Mesendoderm (in vitro differentiated cells): ENCODE measurements around the gene SERPINA12.

Experiments used
- DNase-seq: peaks from one replicate; pipeline ENCODE4 v3.0.0; 2013
- H2AK5ac ChIP-seq: 2 replicates; pipeline ENCODE4 v1.6.1; 2013; ENCODE audit warnings: low read length, inconsistent platforms
- H2BK120ac ChIP-seq: 2 replicates; pipeline ENCODE4 v1.6.1; 2013; ENCODE audit warnings: low read depth, mild to moderate bottlenecking, low read length, moderate library complexity, mixed read lengths
- H2BK15ac ChIP-seq: replicated peaks from 2 replicates; pipeline ENCODE4 v1.6.1; 2013; ENCODE audit warnings: low read depth, mild to moderate bottlenecking, moderate library complexity
- H2BK5ac ChIP-seq: 2 replicates; pipeline ENCODE4 v1.6.1; 2013; ENCODE audit warnings: low read length, inconsistent platforms
- H3K18ac ChIP-seq: 2 replicates; pipeline ENCODE4 v1.6.1; 2013; ENCODE audit warnings: mild to moderate bottlenecking, low read length, mixed read lengths
- H3K23ac ChIP-seq: one replicate; pipeline ENCODE4 v1.6.1; 2013; ENCODE audit warnings: low read length
- H3K27ac ChIP-seq: 2 replicates; pipeline ENCODE4 v1.5.1; 2013; ENCODE audit warnings: low read depth, mild to moderate bottlenecking, inconsistent platforms, low read length, moderate library complexity
- H3K27me3 ChIP-seq: 2 replicates; pipeline ENCODE4 v1.6.1; 2013; ENCODE audit warnings: low read length, control low read depth, mild to moderate bottlenecking, inconsistent platforms; ENCODE audit not compliant: insufficient read depth, poor library complexity
- H3K36me3 ChIP-seq: 2 replicates; pipeline ENCODE4 v1.6.1; 2013; ENCODE audit warnings: low read length, inconsistent platforms; ENCODE audit not compliant: control insufficient read depth, insufficient read depth
- H3K4ac ChIP-seq: one replicate; pipeline ENCODE4 v1.6.1; 2013; ENCODE audit warnings: low read depth, mild to moderate bottlenecking, low read length, moderate library complexity
- H3K4me1 ChIP-seq: 2 replicates; pipeline ENCODE4 v1.6.1; 2013; ENCODE audit warnings: low read depth, low read length, inconsistent platforms; ENCODE audit not compliant: control insufficient read depth
- H3K4me2 ChIP-seq: 2 replicates; pipeline ENCODE4 v1.6.1; 2013; ENCODE audit warnings: low read length
- H3K4me3 ChIP-seq: 2 replicates; pipeline ENCODE4 v1.5.1; 2013; ENCODE audit warnings: mild to moderate bottlenecking, low read length
- H3K56ac ChIP-seq: one replicate; pipeline ENCODE4 v1.6.1; 2013; ENCODE audit warnings: low read length
- H3K79me1 ChIP-seq: 2 replicates; pipeline ENCODE4 v1.6.1; 2013; ENCODE audit warnings: low read length, inconsistent platforms
- H3K79me2 ChIP-seq: 2 replicates; pipeline ENCODE4 v1.6.1; 2013; ENCODE audit warnings: mild to moderate bottlenecking, low read length; ENCODE audit not compliant: control insufficient read depth, insufficient read depth
- H3K9ac ChIP-seq: 2 replicates; pipeline ENCODE4 v1.6.1; 2013; ENCODE audit warnings: low read length, inconsistent platforms
- H4K5ac ChIP-seq: one replicate; pipeline ENCODE4 v1.6.1; 2013; ENCODE audit warnings: low read length
- H4K8ac ChIP-seq: one replicate; pipeline ENCODE4 v1.6.1; 2013; ENCODE audit warnings: low read depth, mild to moderate bottlenecking, control low read depth, low read length, moderate library complexity
- WGBS: extraction: QIAGEN DNeasy Blood & Tissue Kit; methylation state at CpG from one replicate; pipeline ENCODE4 v1.1.7; 2013; ENCODE audit warnings: low lambda C conversion rate, missing lambda C conversion rate; ENCODE audit not compliant: insufficient coverage; ENCODE audit errors: extremely low coverage; 5-methylcytosine and 5-hydroxymethylcytosine counted together

Gene SERPINA12

DNA sequence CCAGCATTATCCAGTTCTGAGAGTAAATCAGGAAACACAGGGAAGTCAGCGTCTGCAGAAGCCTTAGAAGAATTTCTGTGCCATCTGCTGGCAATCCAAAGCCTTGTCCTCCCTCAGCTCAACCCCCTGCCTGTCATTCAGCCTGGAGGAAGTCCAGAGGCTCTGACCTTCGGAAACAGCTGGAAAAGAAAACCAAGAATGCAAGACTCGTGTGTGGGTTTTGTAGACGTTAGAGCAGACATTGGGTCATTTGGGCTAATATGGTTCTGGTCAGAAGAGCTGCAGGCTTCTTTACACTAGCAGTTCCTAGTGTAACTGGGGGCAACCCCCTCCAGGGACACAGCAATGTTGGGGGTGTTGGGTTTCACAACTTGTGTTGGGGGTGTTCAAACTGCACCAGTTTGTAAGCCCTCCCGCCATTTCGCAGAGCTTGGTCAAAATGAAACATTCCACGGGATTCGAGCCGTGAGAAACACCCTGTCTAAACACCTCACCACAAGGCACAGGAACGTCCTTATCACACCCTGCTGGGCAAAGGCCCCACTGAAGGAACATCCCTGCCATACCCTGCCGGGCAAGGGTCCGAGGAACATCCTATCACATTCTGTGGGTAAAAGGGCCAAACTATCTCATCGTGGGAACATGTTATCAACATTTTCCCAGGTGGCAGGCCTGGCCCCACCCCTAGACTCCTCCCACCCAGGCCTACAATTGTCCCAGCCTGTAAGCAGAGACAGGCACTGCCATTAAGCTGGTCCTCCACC, 30.9 kb upstream of the SERPINA12 start:
- Histone ChIP-seq H3K4ac (no peak overlapping the region), H3K4me3 (no peak overlapping the region), H3K9ac (no peak overlapping the region), H3K27ac (no peak overlapping the region), H4K8ac (no peak overlapping the region), H2BK5ac (no peak overlapping the region), H3K79me1 (no peaks in the 10 kb centered on the region), H3K27me3 (no peaks in the 10 kb centered on the region), H4K5ac (no peak overlapping the region), H2AK5ac (no peak overlapping the region), H2BK15ac (no peak overlapping the region), H3K4me1 (peaks cover 3% of the 10 kb centered on the region), H2BK120ac (no peak overlapping the region), H3K23ac (no peak overlapping the region), H3K36me3 (no peaks in the 10 kb centered on the region), H3K56ac (no peak overlapping the region), H3K79me2 (no peaks in the 10 kb centered on the region), H3K4me2 (no peak overlapping the region), H3K18ac (no peak overlapping the region)
- no peak for DNase-seq
- no CpG with 5 or more reads among the region's 13 CpGs for WGBS

DNA sequence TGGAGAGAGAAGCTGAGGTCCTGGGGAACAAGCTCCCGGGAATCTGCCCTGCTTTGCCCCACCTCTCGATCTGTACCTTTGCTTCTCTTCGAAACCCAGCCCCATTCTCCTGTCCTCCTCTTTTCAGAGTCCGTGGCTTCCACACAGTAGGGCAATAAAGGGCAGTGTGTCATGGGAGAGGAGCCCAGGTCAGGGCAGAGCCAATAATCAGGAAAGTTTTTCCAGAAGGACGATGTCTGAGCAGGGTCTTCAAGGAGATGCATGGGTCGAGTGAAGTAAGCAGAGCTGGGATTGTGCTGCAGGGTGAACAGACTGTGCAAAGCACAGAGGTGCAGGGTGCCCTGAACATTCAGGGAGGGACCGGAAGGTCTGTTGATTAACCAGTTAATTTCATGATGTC, 29.9 kb upstream of the SERPINA12 start:
- H3K4me1 ChIP-seq, result peaks cover 3% of the 10 kb centered on the region
- no peak overlapping the region for H4K8ac ChIP-seq
- no peaks in the 10 kb centered on the region for H3K79me2 ChIP-seq
- H4K5ac ChIP-seq, result no peak overlapping the region
- H3K4me3 ChIP-seq, result no peak overlapping the region
- no peak overlapping the region for H2AK5ac ChIP-seq
- no peak for DNase-seq
- H3K4ac ChIP-seq, result no peak overlapping the region
- no peak overlapping the region for H2BK15ac ChIP-seq
- no peak overlapping the region for H3K23ac ChIP-seq
- H3K4me2 ChIP-seq, result no peak overlapping the region
- H3K56ac ChIP-seq, result no peak overlapping the region
- H3K18ac ChIP-seq, result no peak overlapping the region
- no peak overlapping the region for H3K27ac ChIP-seq
- H3K9ac ChIP-seq, result no peak overlapping the region
- H3K79me1 ChIP-seq, result no peaks in the 10 kb centered on the region
- no peaks in the 10 kb centered on the region for H3K36me3 ChIP-seq
- no peak overlapping the region for H2BK120ac ChIP-seq
- H3K27me3 ChIP-seq, result no peaks in the 10 kb centered on the region
- WGBS, result no CpG with 5 or more reads among the region's 7 CpGs
- H2BK5ac ChIP-seq, result no peak overlapping the region

DNA sequence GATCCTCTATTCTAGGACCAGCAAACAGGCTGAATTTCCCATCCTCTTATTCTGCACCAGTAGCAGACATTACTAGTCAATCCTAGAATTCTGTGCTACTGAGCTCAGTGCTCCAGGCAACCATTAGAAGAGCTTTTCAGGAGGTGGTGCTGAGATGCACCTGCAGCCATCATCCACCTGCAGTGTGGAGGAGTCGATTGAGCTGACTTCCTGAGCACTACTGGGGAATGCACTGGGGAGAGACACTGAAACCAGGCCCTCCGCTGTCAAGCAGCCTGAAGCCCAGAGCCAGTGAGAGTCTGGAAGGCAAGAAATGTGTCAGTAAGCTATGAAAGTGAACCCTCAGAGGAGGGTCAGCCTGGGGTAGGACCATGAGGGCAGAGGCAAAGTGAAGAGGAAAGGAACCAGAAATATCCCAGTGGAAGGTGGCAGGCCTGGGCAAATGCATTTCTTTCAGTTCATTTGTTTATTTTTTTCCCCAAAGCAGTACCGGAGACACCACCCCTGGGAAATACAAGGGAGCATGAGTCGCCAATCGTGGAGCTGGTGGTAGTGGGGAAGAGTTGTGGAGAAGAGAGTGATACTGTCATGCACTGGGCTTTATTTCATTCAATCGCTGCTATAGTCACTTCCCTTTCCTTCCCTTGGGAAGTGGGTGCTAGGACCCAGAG, 28.9 kb upstream of the SERPINA12 start:
- WGBS, result no CpG with 5 or more reads among the region's 6 CpGs
- peaks cover 3% of the 10 kb centered on the region for H3K4me1 ChIP-seq
- no peak overlapping the region for H4K8ac ChIP-seq
- no peak overlapping the region for H2BK15ac ChIP-seq
- H3K9ac ChIP-seq, result no peak overlapping the region
- no peak overlapping the region for H3K18ac ChIP-seq
- H3K36me3 ChIP-seq, result no peaks in the 10 kb centered on the region
- H3K4me2 ChIP-seq, result no peak overlapping the region
- no peak for DNase-seq
- no peak overlapping the region for H2BK5ac ChIP-seq
- no peaks in the 10 kb centered on the region for H3K79me2 ChIP-seq
- no peak overlapping the region for H3K4ac ChIP-seq
- no peak overlapping the region for H2BK120ac ChIP-seq
- H4K5ac ChIP-seq, result no peak overlapping the region
- H3K56ac ChIP-seq, result no peak overlapping the region
- H3K27ac ChIP-seq, result no peak overlapping the region
- no peaks in the 10 kb centered on the region for H3K79me1 ChIP-seq
- no peak overlapping the region for H3K23ac ChIP-seq
- no peak overlapping the region for H3K4me3 ChIP-seq
- no peaks in the 10 kb centered on the region for H3K27me3 ChIP-seq
- H2AK5ac ChIP-seq, result no peak overlapping the region

DNA sequence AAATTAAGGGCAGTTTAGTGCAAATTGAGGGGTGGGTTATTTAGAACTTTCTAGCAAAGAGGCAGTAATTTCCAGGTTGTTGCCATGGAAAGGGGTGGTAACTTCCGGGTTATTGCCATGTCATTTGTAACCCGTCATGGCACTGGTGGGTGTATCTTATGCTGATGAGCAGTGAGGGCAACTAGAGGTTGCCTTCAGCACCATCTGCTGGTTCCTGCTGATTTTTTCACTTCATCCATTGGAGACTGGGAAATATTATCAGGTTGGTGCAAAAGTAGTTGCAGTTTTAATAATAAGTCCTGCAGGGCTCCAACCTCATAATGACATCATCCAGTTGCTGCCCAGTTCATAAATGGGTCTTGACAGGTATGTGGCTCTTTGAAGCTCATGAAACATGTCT, 27.6 kb upstream of the SERPINA12 start:
- Histone ChIP-seq H2BK120ac (no peak overlapping the region), H3K36me3 (no peaks in the 10 kb centered on the region), H3K4me2 (no peak overlapping the region), H3K23ac (no peak overlapping the region), H3K4me1 (peaks cover 3% of the 10 kb centered on the region), H3K27me3 (no peaks in the 10 kb centered on the region), H3K4me3 (no peak overlapping the region), H2BK5ac (no peak overlapping the region), H3K18ac (no peak overlapping the region), H3K9ac (no peak overlapping the region), H2BK15ac (no peak overlapping the region), H2AK5ac (no peak overlapping the region), H3K79me1 (no peaks in the 10 kb centered on the region), H3K56ac (no peak overlapping the region), H3K4ac (no peak overlapping the region), H3K79me2 (no peaks in the 10 kb centered on the region), H4K5ac (no peak overlapping the region), H3K27ac (no peak overlapping the region), H4K8ac (no peak overlapping the region)
- DNase-seq, result peak; percentile 74
- WGBS, result no CpG with 5 or more reads among the region's 2 CpGs

DNA sequence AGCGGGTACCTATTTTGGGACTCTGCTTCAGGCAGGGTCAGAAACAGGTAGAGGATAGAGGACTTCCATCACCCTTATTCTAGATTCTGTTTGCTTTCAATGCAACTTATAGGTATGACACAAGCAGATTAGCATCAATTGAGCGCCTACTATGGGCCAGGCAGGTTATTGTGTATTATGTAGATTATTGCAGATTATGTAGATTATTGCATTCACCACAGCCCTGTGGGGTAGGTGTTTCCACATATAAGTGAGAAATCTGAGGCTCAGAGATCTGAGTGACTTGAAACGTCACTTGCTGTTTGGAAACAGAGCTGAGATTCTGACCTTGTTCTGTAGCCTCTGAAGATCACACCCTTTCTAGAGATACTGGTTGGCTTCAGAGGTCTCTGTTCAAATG, 26.2 kb upstream of the SERPINA12 start:
- WGBS, result no CpG with 5 or more reads among the region's 3 CpGs
- Histone ChIP-seq H2BK15ac (no peak overlapping the region), H3K36me3 (no peaks in the 10 kb centered on the region), H3K56ac (no peak overlapping the region), H3K4me2 (no peak overlapping the region), H3K79me2 (no peaks in the 10 kb centered on the region), H3K18ac (no peak overlapping the region), H3K23ac (no peak overlapping the region), H2BK5ac (no peak overlapping the region), H3K4me1 (peaks cover 3% of the 10 kb centered on the region), H3K4ac (no peak overlapping the region), H3K79me1 (no peaks in the 10 kb centered on the region), H3K4me3 (no peak overlapping the region), H3K27ac (no peak overlapping the region), H3K9ac (no peak overlapping the region), H4K8ac (no peak overlapping the region), H4K5ac (no peak overlapping the region), H2AK5ac (no peak overlapping the region), H3K27me3 (no peaks in the 10 kb centered on the region), H2BK120ac (no peak overlapping the region)
- no peak for DNase-seq
